Gastrocnemius medialis (tissue), 4 donors: ENCODE data around the gene UQCC5.

Experiments
- CTCF ChIP-seq, 5 experiments: fragments of 450-650 bp in 3 of 5; fragments of 200-600 bp in 2 of 5; sonication (generic) in 2 of 5; IDR thresholded peaks in 4 of 5; conservative IDR thresholded peaks in 1 of 5; 1 replicate in 4 of 5; 2 replicates in 1 of 5; pipeline ENCODE4 v1.5.1; 2016 to 2019; ENCODE audit warnings: antibody characterized with exemption in 5 of 5, mild to moderate bottlenecking in 3 of 5, moderate library complexity in 3 of 5
- POLR2A ChIP-seq, 2 donors: fragments of 450-650 bp; IDR thresholded peaks; one replicate each; pipeline ENCODE4 v1.6.1; 2017; ENCODE audit warnings: antibody characterized with exemption in 2 of 2, mild to moderate bottlenecking in 2 of 2, moderate library complexity in 2 of 2

DNA sequence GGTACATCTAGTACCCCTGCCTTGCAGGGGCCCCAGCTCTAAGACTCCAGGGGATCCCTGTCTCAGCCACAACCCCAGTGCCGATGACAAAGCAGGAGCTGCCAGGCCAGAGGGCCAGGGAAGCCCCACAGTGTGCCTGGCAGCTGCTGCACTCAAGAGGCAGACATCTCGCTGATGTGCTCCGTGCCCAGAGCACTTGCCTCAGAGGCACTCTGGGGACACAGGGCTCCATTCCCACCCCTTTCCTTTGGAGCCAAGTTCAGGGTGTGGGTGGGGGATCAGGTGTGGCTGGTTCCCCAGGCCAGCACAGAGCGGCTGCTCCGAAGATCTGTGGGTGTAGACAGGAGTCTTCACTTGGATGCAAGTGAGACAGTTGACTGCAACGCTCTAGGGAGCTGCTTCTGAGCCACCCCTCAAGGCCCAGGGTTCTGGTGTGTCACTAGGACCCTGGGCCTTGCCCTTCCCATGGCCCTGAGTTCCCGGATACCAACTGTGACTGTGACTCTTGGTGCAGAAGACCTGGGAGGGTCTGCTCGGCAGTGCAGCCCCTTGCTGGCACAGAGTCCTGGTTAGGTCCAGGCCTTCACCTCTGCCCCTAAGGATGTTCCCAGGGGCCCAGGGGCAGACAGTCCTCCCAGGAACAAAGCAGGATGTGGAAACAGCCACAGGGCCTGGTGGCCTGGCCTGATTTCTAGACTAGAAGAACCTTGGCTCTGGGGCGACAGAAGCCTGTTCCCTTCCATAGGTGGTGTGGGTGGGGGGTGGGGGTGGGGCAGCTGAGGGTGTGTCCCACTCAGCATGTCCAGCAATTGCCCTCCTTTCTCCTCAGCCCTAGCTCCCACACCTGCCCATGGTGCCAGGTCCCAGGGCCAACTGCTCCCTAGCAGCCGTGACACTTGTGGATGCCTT is 5.2 kb upstream of the UQCC5 start:
- no peak for TF ChIP-seq CTCF (IDR thresholded peaks at IDR 0.05 in 4 of 5, conservative IDR thresholded peaks at IDR 0.05 in 1 of 5)
- no peak for TF ChIP-seq POLR2A (IDR thresholded peaks at IDR 0.05)
